Measurements from ENCODE around the gene KCNK17.

KCNK17 gene, protein sequence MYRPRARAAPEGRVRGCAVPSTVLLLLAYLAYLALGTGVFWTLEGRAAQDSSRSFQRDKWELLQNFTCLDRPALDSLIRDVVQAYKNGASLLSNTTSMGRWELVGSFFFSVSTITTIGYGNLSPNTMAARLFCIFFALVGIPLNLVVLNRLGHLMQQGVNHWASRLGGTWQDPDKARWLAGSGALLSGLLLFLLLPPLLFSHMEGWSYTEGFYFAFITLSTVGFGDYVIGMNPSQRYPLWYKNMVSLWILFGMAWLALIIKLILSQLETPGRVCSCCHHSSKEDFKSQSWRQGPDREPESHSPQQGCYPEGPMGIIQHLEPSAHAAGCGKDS

DNA sequence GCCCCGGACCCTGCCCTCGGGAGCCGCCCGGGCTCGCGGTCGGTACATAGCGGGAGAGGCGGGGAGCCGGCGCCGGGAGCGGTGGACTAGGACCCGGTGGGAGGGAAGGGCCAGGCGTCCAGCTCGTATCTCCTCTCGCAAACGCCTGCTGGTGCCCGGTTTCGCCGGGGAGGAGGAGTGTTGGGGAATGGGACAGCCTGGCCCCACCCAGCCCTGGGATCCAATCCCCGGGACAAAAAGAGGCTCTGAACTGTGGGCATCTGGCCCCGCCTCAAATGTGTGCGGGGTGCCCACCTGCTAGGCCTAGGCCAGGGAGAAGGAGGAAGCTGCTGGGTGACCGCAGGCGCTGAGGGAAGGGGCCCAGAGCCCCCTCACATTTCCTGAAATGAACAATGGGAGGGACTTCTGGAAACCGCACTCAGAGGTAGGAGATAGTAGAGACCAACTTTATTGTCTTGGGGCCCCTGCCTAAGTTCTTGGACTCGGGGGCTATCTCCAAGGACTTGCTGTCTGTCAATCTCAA, at the start of gene KCNK17:
Gene KCNK17, minus strand, starts transcription at position 147 of the 523 bp plus-strand sequence. Its CDS starts 99 bp downstream, at position 48.
- no peak for DNase-seq

DNA sequence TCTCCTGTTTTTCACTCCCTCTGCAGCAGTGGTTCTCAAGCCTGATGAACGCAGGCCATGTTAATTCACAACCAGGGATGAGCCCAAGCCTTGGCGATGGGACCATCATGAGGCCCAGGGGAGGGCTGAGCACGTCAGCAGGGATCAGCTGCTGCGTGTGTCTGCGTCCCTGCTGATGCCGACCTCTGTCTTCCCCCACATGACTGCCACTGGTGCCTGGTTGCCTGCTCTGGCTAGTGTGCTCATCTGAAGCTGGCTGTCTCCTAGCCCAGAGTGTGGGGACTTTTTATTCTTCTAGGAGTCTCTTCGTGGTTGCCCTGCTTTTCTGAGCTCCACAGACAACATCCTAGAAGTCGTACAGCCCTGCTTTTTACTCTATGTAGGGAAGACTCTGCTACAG, 49.1 kb upstream of the KCNK17 start:
- no peak for DNase-seq

DNA sequence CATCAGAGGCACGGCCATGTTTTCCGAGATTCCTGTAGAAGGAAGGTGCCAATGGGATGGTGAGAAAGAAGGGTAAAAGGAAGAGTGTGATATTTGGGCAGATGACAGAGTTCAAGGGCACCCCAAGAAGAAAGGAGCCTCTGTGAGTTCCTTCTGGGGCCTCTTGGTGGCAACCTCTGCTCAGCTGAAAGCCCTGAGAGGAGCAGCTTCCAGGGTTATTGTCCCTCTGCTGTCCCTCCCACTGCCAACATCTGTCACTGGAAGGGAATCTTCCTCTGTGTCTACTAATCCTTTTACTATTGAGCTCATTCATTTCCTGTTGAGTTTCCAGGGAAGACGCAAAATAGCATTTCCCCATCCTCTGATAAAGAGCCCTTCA, 48.3 kb upstream of the KCNK17 start:
- no peak for DNase-seq

DNA sequence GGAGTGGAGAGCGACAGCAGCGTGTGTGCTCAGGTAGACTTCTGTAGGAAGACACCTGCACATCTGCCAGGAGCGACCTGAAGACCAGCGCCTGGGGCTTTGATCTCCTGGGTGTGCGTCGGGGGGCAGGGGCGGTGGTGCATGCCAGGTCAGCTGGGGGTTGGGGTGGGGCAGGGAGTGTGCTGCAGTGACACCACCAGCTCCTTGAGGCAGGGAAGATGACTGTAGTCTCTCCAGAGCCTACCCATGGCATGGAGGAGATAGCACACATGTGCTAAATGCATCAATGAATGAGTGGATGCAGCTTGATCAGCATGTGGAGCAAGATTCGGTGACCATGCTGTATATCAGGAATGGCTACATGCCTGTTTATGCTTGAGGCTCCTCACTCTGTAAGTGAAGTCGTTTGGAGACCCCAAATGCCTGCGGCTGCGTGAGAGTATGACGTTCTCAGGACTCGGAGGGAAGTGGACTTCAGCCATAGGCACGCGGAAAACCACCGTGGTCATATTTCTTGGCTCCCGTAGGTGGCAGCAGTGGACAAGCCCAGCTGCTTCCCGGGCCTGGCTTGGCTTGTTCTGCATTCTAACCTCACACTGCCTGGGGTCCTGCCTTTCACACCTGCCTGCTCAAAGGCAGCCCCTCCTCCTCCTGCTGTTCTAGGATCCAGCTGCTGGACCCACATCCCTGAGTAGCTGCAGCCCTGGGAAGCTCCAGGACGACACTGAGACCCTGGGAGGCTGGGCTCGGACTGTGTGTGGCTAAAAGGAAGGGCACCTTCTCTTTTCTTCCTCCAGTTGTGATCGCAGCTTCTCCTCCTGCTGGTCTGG, 47.7 kb upstream of the KCNK17 start:
- peak; percentile 25 for DNase-seq

DNA sequence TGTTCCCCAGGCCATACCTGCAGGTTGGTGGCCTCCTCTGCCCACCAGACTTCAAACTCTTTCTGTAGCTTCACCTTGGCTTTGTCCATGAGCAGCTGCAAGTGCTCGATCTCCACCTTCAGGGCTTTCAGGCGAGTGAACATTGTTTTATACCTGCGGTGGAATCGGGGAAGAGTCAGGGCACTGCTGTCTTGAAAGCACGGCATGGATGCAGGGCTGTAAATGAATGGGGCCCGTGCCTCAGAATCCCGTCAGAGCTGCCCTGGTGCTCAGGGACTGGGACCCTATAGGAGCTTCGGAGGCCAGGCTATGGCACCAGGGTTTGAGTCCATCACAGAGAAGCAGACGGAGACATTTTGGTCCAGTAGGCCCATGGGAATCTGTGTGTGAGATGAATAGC, 46.2 kb upstream of the KCNK17 start:
- DNase-seq, result no peak

DNA sequence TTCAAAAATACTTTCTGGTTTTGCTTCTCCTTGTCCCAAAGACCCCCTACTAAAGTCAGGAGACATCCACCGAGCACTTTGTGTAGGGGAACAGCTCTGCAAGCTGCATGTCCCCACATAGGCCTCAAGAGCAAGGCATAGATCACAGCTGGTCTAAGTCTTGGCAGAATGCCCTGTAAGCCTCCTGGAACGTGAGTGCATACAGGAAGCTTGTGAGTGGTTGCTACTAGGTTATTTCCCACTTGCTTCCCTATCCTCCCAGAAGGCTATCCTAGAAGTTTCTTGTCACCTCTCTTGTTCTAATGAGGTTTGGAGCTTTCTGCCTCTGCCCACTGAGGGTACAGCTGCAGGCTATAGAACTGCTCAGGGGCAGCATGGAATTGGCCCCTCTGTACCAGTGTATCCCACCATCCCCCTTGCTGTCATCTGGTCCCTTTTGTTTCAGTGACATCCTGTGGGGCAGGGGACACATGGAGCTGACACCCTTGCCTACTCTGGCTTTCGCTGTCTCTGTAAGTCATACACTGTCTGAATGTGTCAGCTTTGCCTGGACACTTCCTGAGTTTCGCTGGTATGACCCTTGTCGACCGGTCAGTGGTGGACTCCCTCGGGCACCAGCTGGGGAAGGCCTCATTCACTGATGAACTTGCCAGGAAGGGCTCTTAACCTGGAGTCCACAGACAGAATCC, 43.9 kb upstream of the KCNK17 start:
- no peak for DNase-seq

DNA sequence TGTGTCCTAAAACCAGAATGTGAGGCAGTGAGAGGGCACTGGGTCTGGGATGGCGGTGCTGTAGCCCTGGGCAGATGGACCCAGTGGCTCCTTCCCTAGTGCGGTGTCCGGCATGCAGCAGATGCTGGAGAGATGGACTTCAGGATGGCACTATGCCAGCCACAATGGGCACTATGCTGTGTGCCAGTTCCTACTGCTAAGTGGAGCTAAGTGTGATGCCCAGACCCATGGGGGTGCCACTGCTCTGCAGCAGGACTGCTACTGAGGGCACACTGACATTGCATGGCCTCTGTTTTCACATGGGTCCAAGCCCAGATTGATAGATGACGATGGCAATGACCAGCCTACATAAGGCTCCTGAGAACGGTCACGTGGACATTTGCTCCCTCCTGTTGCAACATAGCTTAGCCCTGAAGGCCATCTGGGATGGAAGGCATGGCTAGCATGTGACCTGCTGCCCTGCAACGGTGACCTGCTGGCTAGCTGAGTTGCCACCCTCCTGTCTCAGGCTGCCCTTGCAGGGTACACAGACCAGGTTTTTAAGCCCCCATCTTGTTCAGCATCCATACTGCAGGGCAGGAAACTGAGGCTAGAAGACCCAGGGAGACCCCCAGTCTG, 39.6 kb upstream of the KCNK17 start:
- DNase-seq, result no peak

DNA sequence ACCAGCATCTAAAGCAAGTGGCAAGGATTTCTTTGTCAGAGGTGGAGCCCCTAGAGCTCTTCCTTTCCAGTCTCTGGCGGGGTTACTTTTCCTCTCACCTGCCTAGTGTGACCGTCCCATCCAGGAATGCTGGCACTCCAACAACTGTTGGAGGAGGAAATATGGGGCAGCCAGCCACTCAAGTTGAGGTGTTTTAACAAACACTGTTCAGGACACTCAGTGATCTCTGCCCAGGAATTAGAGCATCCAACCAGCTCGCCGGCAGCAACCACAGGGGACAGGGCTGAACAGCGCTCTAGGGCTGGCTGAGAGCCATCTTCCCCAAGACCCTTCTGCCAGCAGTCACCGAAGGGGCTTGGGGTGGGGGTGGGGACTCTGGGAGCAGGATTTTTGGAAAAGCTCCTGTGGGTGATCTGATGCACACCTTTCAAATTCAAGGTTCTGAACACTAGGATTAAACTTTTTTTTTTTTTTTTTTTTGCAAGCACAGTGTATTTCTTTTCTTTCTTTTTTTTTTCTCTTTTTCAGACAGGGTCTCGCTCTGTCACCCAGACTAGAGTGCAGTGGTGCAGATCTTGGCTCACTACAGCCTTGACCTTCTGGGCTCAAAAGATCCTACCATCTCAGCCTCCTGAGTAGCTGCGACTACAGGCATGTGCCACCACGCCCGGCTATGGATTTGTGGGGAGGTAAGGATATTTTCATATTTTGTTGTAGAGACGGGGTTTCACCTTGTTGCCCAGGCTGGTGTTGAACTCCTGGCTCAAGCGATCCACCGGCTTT, 36.7 kb upstream of the KCNK17 start:
- DNase-seq, result no peak

DNA sequence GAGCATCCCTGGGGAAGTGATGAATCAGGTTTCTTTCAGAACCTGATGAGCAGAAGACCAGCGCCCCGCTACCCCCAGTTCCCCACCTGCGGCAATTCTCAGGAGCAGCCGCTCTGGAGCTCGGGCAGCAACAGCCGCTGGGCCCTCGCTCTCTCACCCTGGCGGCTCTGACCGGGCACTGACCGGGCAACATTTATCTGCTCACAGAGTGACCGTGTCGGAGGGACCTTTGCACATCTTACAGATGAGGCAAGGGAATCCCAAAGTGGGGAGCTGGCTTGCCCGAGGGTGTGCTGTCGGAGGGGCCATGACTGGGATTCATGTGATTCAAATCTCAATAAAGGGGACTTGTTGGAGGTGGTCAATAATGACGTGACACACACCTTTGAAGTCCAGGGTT, 34.5 kb upstream of the KCNK17 start:
- no peak for DNase-seq

DNA sequence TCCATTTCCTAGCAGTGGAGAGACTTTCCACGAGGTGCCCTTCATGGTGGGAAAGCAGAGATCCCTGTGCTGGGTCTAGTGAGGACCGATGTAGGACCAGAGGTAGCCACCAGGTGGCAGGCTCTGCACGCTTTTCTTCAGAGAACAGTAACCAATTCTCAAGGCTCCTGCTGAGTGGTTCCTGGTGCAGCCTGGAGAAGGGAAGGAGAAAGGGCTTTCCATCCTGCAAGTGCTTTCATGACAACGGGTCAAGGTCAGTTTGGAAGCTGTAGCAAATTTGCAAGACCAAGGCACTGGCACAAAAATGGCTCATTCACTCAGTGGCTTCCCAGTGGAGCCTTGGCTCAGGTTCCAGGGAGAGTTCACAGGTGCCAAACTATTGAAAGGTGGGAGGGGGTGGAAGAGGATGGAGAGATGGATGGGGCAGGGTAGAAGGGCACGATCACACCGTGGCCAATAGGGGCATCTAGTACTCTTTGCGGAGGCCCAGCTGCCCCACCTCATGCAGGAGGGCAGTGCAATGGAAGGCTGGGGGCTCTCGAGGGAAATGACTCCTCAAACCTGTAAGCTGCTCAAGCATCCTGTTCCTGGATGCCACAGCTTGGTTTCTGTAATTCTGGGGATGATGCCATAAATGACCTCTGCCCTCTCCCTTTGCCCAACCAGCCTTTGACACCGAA, 33.8 kb upstream of the KCNK17 start:
- DNase-seq, result peak; percentile 43

DNA sequence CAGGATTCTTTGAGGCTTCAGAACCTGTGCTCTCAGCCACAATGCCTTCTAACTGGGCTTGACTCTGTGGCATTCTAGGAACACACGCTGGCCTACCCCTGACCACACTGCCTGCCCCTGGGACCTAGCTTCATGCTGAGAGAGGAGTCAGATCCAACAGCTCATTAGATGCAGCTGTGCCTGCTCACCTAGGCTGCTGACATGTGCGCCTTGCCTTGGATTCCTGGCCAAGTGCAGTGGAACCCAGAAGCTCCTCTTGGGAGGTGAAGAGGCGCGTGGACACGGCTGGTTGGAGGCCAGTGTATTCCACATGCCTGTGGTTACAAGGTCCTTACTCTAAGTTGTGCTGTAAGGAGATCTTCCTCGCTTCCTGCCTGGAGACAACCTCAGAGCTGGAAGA, 33.0 kb upstream of the KCNK17 start:
- DNase-seq, result no peak

DNA sequence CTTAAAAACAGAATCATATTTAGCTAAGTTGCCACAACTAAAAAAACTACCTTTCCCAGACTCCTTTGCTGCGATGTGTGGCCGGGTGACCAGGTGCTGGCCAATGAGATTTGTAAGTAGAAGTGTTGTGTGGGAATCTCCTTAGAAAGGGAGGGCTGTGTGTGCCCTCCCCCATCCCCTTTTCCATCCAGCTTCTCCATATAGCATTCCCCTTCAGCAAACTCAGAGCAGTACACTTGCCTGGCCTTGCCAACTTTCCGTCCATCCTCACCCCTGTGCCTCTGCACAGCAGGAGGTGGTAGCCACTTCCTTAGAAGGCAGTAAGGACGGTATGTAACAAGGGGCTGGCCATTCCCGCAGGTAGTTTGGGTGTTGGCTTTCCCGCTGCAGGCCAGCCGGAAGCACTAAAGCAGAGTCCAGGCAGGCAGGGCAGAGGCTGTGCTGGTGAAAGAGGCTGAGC, 30.6 kb upstream of the KCNK17 start:
- DNase-seq, result no peak

DNA sequence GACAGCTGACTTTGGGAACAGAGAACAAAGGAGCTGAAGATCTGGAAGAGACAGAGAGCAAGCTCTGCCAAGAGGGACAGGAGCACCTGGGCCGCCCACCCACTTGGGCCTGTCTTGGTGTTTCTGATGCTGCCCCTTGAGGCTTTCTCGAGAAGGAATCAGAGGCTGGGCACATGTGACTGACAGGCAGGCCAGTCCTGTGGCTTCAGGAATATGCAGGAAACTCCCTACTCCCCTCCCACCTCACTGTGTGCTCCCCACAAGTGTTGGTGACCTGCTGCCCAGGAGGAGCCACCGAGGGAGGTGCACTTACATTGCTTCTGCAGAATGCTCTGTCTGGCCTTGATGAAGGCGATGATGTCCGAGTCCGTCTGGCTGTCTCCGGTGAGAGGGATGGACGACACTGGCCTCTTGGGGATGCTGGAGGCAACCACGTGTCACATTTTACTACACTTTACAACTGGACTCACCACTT, 29.2 kb upstream of the KCNK17 start:
- DNase-seq, result no peak

DNA sequence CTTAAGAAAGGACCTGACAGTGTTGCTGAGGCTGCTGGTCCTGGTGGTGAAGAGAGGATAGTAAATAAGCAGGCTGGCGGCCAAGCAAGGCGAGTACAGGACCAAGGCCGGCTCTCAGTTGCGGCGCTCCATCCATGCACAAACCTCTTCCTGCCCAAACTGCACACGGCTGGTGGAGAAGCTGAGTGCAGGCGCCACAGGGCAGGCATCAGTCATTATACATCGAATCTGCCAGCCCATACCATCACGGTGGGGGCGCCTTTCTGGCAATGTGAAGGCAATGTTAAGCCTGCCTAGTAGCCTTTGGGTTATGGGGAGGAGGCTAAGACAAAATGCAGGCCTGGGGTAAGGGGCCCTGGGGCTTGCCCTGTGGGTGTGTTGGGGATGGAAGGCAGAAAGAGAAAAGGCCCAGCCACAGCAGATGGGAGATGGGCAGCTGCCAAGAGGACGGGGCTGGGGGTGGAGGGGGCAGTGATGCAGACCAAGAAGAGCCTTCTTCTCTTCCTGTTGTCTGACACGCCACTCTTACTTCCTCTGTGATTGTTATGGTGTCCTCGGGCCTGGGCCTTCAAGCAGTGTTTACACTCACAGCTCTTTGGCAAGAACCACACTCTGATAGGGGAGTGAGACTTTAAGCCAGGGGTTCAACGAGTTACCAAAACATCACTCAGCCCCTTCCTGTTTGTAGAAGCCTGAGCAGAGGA, 28.6 kb upstream of the KCNK17 start:
- DNase-seq, result no peak

DNA sequence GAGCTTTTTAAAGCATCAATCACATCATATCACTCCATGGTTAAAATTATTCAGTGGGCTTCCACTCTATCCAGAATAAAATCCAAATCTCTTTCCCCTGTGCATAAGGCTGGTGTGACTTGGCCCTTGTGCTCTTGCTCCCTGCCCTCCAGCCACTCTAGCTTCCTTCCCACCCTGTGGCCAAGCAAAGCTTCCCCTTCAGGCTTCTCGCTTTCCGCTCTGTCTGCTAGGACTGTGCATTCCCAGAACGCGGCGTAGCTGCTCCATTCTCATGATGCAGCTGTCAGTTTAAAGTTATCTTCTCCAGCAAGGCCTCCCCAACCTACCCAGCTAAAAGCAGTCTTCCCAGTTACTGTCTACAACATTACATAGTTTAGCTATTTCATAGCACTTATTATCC, 27.7 kb upstream of the KCNK17 start:
- no peak for DNase-seq

DNA sequence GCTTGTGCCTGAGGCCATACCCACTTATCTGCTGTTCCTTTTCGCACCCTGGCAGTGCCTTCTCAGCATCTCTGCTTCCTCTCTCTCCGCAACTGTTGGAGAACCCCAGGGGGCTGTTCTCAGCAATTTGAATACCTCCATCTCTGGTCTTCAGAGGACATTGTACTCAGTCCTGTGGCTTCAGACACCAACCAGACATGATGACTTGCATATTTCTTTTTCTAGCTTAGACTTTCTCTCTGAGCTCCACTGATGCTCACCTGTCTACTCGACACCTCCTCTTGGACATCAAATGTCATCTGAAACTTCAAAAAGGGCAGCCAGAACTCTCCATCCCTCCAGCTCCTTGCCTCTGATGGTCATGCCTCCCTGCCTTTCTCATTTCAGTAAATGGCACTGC, 27.1 kb upstream of the KCNK17 start:
- no peak for DNase-seq

DNA sequence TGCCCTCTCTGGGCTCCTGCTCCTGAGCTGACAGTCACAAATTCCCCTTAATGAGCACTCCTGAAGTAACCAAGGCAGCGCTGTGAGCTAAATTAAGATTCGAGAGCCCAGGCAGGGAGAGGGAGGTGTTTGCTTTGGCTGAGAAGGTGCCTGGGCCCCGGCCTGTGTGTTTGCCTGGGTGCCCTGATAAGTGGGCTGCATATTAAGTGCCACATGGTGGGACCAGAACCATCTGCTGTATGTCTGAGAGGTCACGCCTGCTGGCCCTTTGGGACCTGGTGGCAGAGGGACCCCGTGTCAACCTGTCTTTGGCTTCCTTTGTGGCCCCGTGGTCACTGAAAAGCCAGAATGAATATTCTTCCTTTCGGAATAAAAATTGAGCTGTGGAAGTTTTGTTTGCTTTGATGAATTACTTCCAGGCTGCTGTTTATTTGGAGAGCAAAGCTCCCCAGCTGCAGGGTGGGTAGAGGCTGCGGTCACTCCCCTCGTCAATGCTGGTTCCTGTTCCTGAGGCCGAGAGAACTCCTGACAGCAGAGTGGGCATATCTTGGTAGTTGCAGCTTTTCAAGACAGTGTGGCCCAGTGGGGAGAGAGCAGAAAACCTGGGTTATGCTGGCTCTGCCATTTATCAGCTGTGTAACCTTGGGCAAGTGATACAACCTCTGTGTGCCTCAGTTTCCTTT, 25.8 kb upstream of the KCNK17 start:
- DNase-seq, result no peak

DNA sequence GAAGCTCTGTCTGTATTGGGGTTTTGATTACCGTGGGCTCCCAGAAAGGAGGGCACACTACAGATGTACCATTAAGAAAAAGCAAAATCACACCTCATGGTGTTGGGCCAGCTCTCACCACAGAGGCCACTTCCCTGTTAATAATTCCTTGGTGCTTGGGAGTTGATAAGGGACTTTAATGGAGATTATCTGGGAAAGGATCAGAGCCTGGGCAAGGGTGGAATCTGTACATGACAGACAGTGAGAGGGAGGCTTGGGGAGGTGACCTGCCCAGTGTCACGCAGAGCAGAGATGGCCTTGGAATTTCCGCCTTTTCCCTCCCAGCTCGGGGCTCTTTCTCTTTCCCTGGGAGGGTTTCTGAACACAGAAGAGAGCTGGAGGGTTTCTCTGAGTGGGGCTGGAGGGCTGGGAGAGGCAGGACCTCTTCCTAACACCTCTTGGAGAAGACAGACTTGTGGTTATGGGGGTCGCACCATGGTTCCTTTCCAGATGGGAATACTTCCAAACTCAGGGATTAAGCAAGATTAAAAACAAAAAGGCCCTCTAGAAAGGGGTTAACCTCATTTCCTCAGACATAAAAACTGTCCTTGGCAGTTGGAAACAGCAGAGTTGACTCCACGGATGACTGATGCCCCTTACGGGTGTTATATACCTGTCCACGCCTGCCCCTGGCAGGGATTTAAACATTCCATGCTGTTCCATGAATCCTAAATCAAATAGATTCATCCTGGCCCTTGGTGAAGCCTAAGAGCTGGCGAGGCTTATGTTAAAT, 25.1 kb upstream of the KCNK17 start:
- no peak for DNase-seq

DNA sequence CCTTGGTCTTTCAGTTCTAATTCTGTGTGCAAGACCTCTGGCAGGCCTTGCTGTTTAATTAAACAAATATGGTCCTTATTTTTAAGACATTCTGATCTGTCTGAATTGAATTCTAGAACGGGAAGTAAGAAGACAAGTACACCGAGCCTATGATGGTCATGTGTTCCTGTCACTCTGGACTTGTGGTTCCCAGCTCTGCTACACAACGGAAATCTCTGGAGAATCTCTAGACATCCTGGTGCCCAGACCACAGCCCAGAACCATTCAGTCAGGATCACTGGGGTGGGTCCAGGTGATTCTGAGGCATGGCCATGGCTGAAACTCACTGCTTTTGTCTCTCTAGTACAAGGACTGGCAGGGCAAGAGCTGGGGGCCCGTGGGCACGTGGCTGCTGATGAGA, 24.2 kb upstream of the KCNK17 start:
- DNase-seq, result no peak
